ENCODE results near the gene XYLB.
"Not testable (repeated sequence)": the region's sequence is repeated elsewhere in the genome, so short reads cannot be mapped to it uniquely, and the experiment has no call there.

XYLB gene

GRCh38 chr3:38404286-38404685 is 57.7 kb downstream of the XYLB start:
- no peak for DNase-seq (ENCODE audit: low read depth, low spot score)
- ChIA-PET CTCF (interaction anchor here (1.0 kb wide), 1 partner anchor 58 kb away, joined by 4 read pairs; the partner anchor contains the start of gene XYLB), POLR2A (no interaction called here)

GRCh38 chr3:38411591-38411990 is 65.0 kb downstream of the XYLB start:
- H3K4me3 ChIP-seq (ENCODE audit: low read depth, low read length), result no peak overlapping the region
- DNase-seq (ENCODE audit: low read depth, low spot score), result no peak
- CTCF ChIA-PET, result no interaction called here
- no peak for TF ChIP-seq CTCF (IDR thresholded peaks at IDR 0.05; ENCODE audit: insufficient read depth, low read length, missing control alignments)
- POLR2A ChIA-PET, result no interaction called here

More at GRCh38 chr3:38404286-38404685, 57.7 kb downstream of the XYLB start:
- no peak overlapping the region for H3K4me3 ChIP-seq (ENCODE audit: low read depth, low read length)
- no peak for TF ChIP-seq CTCF (IDR thresholded peaks at IDR 0.05; ENCODE audit: insufficient read depth, low read length, missing control alignments)

- POLR2A ChIA-PET; H3K4me3 ChIP-seq (ENCODE audit: low read depth, low read length); CTCF ChIA-PET; DNase-seq (ENCODE audit: low read depth, low spot score): not testable (repeated sequence)
These were observed 74.2 kb downstream of the XYLB start for GRCh38 chr3:38420758-38421157.

GRCh38 chr3:38421679-38422336 is 75.2 kb downstream of the XYLB start:
- ChIA-PET POLR2A (no interaction called here), CTCF (no interaction called here)

GRCh38 chr3:38426798-38427426 is 80.3 kb downstream of the XYLB start:
- H3K4me3 ChIP-seq (ENCODE audit: low read depth, low read length); POLR2A ChIA-PET; DNase-seq (ENCODE audit: low read depth, low spot score): not testable (repeated sequence)
- CTCF ChIA-PET, result interaction anchor here (1.0 kb wide), 1 partner anchor 10 kb away, joined by 3 read pairs; no protein-coding TSS in a partner anchor

More at GRCh38 chr3:38421679-38422336, 75.2 kb downstream of the XYLB start:
- DNase-seq (ENCODE audit: low read depth, low spot score), result no peak
- TF ChIP-seq CTCF (IDR thresholded peaks at IDR 0.05; ENCODE audit: insufficient read depth, low read length, missing control alignments), result no peak
- no peak overlapping the region for H3K4me3 ChIP-seq (ENCODE audit: low read depth, low read length)

- CTCF ChIA-PET; H3K4me3 ChIP-seq (ENCODE audit: low read depth, low read length); DNase-seq (ENCODE audit: low read depth, low spot score); POLR2A ChIA-PET: not testable (repeated sequence)
These were observed 86.5 kb downstream of the XYLB start for GRCh38 chr3:38432871-38433658.

- not testable (repeated sequence) for DNase-seq (ENCODE audit: low read depth, low spot score)
These were observed 87.1 kb downstream of the XYLB start for GRCh38 chr3:38433661-38434060.

GRCh38 chr3:38438436-38439069 is 92.0 kb downstream of the XYLB start:
- CTCF ChIA-PET; POLR2A ChIA-PET; DNase-seq (ENCODE audit: low read depth, low spot score): not testable (repeated sequence)

More at GRCh38 chr3:38433661-38434060, 87.1 kb downstream of the XYLB start:
- H3K4me3 ChIP-seq (ENCODE audit: low read depth, low read length); CTCF ChIA-PET; POLR2A ChIA-PET: not testable (repeated sequence)

GRCh38 chr3:38443205-38443604 is 96.6 kb downstream of the XYLB start:
- POLR2A ChIA-PET; H3K4me3 ChIP-seq (ENCODE audit: low read depth, low read length); CTCF ChIA-PET; DNase-seq (ENCODE audit: low read depth, low spot score): not testable (repeated sequence)

More at GRCh38 chr3:38438436-38439069, 92.0 kb downstream of the XYLB start:
- not testable (repeated sequence) for H3K4me3 ChIP-seq (ENCODE audit: low read depth, low read length)

All from AG04449 (cell line).